Activated CD4-positive, alpha-beta T cell treated with anti-CD3 and anti-CD28 coated beads, Interleukin-2, Interleukin-6, amounts not matched to agents 100 ng/mL and 50 ng/mL, durations not matched to agents 16 hours and 8 hours (primary cell): Measurements from ENCODE around the gene ARL14.
"Not testable (repeated sequence)": the region's sequence is repeated elsewhere in the genome, so short reads cannot be mapped to it uniquely, and the experiment has no call there.

Experiments used
- DNase-seq: peaks from one replicate; pipeline ENCODE4 v3.0.0-alpha.2; 2020

Gene ARL14

DNA sequence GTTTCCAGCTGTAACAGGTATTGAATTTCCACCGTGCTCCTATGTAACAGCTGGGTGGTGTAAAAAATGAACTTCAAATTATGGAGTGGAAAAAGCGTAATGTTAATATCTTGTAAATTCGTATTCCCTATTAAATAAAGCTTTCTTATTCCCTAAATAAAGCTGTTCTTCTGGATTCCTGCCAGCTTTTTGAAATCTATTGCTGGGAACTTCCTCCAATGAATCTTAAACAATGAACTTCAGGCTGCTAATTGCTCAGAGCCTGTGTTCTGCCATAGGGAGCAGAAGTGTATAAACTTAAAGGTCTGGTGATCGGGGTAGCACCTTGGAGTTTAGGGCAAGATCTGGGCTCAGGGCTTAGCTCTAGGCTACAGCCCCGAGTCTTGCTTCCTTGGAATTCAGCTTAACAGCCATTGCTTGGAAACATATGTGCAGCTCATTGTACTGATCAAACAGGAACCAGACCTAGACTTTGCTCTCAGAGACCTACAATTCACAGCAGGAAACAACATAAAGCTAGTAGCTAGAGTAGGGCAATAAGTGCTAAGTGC lies 1.4 kb downstream of the ARL14 start:
- no peak for DNase-seq

DNA sequence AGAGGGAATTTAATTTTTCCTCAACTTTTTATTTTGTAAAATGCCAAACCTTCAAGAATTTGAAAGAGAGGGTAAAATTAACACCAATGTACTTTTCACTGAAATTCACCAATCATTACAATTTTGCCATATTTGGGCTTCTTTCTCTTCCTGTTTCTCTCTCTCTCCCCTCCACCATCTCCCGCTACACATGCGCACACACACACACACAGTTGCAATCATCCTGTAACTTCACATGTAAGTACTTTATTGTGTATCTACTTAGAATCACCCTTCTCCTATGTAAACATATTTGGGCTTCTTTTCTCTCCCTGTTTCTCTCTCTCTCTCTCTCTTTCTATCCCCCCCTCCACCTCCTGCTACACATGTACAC lies 7.4 kb downstream of the ARL14 start:
- DNase-seq, result no peak

DNA sequence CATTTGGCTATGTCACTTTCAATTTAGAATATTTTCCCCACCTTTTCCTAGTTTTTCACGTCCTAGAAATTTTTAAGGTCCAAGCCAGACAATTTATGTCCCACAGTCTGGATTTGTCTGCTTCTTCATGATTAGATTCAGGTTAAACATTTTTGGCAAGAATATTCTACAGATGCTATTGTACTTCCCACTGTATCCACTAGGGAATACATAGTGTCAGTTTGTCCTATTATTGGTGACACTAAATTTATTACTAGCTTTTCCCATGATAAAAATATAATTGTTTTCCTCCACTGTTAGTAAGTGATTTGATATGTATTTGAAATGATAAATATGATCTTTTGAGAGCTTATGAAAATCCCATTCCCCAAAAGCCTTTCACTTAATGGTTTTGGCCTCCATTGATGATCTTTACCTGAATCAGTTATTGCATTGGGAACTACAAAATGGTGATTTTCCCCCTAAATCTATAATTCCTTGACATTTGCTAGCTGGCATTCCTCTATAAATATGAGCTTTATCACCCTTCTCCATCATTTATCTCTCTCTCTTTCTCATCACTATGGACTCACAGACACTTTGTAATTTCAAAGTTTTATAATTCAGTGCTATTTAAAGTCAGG lies 8.3 kb downstream of the ARL14 start:
- no peak for DNase-seq

DNA sequence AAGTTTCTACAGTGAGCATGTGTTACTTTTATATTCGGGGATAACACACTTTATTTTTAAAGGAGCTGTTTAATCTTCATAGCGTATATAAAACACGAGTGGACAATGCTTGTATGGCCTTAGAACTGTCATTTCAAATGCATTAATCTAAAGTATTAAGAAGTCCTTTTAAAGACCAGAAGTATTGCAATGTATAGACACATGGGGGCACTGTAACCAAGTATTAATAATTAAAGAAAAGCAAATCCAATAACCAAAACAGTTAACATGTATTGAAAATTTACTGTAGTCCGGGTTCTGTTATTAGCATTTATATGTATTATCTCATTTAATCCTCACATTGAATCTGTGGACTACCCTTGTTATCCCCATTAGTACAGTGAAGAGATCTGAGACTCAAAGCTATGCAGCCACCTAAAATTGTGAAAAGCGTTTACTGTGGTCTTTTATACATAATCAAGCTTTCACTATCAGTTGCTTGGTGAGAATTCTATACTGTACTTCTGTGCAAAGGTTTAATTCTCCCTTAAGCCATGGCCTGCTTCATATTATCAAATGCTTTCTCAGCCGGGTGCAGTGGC lies 10.1 kb downstream of the ARL14 start:
- DNase-seq, result peak; percentile 6

DNA sequence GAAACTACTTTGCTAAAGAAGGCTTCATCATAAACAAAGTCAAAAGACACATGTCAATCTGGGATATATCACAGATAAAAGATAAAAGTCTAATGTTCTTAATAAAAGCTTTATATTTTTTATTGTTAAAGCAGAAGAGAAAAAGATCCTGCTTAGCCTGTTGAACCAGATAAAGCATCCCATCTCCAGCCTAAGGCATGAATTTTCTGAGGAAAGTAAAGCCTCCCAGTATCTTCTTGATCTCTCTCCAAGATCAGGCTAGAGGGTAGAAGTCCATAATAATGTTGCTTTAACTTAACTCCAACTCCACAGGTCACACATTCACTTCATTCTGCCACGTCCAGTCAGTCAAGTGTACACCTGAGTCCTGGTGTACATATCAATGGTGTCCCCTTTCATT lies 14.2 kb downstream of the ARL14 start:
- DNase-seq, result no peak

DNA sequence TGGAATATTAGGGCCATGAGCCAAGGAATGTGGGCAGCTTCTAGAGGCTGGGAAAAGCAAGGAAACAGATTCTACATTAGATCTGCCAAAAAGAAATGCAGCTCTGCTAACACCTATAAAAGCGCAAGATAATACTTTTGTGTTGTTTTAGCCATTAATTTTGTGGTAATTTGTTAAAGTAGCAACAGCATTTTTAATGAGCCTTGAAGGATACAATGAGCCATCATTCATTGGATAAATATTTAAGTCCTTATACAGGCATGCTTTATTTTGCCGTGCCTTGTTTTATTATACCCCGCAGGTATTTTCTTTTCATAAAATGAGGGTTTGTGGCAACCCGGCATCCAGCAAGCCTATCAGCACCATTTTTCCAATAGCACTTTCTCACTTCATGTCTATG lies 15.0 kb downstream of the ARL14 start:
- DNase-seq, result no peak

DNA sequence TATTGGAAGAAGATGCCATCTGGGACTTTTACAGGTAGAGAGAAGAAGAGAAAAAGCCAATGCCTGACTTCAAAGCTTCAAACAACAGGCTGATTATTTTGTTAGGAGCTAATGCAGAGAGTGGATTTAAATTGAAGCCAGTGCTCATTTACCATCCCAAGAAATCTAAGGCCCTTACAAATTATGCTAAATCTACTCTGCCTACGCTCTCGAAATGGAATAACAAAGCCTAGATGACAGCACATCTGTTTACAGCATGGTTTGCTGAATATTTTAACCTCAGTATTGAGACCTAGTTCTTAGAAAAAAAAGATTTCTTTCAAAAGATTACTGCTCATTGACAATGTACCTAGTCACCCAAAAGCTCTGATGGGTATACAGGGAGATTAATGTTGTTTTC lies 16.2 kb downstream of the ARL14 start:
- DNase-seq, result no peak

DNA sequence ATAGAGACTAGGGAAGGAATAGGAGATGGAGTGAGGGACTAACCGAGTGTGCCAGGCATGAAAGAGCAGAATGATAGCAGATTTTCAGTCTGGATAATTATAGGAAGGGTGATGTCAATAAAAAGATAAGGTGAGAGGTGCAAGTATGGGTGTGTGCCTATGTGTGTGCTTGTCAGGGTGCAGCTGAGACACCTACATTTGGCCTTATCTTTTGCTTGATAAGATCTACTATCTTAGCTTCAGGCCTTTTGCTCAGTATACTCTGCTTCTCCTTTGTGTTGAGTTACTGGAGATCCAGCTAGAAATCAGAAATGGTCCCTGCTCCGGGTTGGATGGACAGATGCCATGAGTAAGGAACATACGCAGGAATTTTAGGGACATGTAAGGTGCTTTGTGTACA lies 17.4 kb downstream of the ARL14 start:
- DNase-seq, result no peak

DNA sequence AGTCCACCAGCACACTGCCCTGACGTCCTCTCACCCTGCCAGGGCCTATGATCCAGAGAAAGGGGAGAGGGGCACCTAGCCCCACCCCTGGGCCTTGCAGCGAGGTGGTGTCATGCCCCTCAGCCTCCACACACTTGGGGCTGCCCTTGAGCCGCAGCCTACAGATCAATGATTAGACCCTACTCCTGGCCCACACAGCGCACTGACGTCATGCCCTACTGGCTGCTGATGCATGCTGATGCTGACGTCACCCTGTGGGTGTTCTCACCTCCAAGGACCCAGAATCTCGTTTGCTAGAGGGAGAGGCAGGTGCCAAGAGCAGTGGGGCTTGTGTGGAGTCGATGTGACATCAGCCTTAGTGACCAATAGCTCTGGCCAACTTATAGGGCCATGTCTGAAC lies 18.0 kb downstream of the ARL14 start:
- no peak for DNase-seq

DNA sequence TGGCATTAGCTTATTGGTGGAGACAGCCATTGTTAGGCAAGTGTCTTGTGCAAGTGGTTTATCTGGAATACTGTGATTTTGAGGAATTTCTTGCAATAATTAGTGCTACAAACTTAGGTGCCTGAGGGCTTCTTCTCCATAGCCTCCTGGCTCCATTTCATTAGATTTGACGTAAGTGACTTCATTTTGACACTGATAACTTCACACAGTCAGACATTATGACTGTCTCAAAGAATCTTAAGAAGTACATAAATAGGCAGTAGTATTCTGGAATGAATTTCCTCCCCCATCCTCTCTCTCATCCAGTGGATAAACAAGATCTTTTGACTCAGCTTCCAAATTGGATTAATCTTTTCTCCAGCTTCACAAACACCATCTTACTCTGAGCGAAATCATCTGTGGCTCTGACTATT lies 19.0 kb downstream of the ARL14 start:
- no peak for DNase-seq

DNA sequence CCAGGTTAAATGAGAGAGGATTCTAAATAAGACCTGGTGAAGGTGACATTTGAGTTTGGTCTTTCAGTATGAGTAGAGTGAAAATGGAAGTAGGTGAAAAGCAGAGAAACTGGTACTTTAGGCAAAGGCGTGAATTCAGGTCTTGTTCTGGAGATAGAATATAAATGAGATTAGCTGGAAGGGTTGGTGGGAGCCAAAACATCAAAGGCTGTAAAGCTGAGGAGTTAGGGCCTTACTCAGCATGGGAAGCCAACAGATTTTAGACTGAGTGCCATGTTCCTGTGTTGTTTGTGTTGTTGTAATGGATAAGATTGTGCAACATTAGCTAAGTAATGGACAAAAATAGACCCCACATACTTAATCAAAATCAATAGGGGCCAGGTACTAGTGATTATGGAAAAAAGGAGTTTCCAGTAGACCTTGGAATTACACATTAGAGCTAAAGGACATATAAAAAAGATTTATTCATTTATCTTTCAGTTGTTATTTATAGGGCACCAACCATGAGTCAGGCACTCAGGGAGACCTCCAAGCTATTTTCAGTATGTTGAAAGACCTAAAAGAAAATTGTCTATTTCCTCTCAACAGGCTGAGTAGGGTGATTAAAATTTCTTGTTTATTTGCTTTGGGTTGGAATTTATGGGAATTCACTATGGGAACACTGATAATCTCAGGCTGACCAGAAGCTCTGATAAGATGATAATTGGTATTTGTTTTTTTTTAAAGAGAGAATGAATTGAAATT lies 20.8 kb downstream of the ARL14 start:
- DNase-seq, result peak; percentile 7

DNA sequence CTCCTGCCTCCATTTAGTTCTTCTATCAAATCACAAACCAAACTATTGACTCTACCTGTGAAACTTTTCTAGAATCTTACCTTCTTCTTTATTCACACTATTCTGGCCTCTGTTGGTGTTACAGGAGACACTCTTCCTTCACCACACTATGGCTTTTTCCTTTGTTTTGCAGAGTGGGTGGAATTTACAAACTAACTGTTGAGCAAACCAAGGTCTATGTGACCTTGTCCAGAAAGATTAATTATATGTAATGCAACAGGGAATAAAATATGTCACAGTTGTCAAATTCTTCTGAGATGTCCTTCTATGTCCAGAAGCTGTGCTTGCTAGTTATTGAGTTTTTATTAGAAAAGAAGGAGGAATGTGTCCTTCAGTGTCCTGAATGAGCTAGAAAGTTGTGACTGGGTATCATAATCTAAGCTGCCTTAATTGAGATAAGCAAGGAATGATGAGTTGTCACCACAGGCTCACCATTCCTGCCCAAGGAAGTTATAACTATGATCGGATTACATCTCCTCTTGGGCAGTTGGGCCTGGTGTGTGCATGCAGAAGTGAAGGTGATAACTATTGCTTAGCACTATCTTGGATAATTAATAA lies 21.7 kb downstream of the ARL14 start:
- DNase-seq, result no peak

DNA sequence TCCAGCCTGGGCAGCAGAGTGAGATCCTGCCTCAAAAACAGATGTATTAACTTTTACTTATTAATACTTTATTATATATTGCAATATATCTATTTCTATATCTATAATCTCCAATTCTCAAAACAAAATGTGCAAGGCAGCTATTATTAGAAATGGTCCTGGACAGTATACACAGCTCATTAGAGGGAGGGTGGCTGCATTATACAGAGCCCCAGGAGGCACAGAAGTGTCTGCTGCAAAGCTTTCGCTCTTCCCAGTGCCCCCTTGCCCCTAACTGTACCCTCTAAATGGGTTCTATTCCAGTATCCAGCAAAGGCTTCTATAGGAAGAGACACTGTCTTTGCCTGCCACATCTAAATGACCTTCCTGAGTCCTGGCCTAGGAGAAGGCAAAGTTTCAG lies 24.5 kb downstream of the ARL14 start:
- no peak for DNase-seq

DNA sequence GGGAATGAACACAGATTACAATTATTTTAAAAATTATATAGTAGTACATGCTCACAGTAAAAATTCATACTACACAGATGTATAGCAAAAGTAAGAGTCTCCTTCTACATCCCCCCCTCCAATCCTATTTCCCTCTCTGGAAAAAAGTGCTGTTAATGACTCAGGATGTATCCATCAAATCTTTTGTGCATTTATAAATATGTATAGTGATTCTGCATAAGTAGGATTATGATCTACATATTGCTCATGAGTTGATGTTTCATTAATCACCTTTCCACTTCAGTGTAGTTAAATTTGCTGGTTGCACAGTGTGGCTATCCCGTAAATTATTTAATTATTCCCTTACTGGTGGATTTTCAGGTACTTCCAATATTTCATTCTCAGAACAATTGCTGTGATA lies 25.3 kb downstream of the ARL14 start:
- DNase-seq, result no peak

DNA sequence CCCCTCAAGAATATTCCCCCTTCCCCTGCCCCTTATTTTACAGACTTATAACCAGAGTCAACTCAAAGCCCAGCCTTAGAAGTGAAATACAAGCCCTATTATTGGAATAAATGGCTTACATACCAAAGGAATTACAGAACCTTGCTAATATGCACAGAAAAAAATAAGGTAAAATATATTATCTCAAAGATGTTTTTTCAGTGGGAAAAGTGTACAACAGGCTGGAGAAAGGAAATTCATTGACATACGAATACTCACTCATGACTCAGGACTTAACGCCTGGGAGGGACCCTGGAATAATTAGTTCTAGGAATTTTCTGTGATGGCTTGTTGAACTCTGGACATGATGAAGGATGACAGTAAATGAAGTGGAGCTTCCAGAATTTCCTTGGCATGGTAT lies 27.0 kb downstream of the ARL14 start:
- no peak for DNase-seq

DNA sequence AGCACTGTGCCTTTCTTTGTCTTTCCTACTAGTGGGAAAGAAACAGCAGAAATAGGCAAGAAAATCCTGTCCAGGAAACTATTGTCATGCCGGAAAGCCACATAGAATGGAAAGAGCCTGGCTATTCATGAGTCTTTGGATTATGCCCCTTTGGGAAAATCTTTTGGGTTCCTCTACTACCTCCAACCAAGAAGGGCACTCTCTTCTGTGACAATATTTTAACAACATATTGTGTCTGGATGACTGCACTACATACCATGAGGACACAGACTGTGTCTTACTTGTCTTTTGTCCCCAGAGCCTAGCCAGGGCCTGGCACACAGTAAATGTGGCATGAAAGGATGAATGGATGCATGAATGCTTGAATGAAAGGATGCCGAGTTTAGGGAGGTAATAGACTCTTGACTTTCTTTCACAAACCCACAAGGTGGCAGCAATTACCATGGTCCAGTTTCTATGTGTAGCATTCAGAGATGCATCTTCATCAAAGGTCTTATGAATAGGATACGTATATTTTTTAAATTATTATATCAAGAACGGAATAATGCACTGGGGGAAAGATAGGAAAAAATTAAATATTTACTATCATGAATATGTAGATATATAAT lies 30.3 kb downstream of the ARL14 start:
- peak; percentile 46 for DNase-seq

DNA sequence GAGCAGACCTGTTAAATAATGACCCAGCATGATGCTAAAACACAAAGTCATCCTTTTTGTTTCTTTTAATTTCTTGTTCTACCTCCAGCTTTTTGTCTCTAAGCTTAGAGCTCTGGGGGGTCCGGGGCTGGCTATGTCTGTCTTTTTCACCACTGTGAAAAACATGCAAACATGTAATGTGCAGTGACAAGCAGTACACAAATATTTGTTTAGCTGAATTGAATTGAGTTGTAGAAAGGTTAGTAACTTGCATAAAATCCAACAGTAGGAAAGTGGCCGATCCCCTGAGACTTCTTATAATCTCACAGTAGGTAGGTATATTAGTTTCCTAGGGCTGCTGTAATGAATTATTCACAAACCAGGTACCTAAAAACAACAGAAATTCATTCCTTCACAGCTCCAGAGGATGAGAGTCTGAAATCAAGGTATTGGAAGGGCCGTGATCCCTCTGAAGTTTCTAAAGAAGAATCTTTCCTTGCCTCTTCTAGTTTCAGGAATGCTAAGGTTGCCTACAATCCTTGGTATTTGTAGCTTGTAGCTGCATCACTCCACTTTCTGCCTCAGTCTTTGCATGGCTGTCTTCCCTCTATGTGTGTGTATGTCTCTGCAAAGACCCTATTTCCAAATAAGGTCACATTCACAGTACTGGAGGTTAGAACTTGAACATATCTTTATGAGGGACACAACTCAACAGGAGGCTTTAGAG lies 32.7 kb downstream of the ARL14 start:
- no peak for DNase-seq

DNA sequence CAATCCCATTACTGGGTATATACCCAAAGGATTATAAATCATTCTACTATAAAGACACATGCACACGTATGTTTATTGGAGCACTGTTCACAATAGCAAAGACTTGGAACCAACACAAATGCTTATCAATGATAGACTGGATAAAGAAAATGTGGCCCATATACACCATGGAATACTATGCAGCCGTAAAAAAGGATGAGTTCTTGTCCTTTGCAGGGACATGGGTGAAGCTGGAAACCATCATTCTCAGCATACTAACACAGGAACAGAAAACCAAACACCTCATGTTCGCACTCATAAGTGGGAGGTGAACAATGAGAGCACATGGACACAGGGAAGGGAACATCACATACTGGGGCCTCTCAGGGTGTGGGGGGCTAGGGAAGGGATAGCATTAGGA lies 36.2 kb downstream of the ARL14 start:
- not testable (repeated sequence) for DNase-seq

DNA sequence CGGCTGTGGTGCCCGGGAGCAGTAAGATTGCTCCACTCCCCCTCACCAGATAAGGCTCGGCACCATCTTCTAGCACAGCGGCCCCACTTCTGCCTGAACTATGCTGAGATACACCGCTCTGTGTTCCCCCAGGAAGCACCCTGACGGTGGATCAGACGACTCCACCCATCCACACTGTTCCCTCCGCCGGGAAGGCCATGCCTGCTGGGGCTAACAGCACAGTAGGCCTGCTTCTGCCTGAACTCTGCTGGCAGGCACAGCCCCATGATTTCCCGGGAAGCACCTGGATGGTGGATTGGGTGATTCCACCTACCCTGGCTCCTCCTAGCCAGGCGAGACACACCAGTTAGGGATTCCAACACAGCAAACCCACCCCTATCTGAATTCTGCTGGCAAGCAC lies 42.8 kb downstream of the ARL14 start:
- DNase-seq, result no peak

DNA sequence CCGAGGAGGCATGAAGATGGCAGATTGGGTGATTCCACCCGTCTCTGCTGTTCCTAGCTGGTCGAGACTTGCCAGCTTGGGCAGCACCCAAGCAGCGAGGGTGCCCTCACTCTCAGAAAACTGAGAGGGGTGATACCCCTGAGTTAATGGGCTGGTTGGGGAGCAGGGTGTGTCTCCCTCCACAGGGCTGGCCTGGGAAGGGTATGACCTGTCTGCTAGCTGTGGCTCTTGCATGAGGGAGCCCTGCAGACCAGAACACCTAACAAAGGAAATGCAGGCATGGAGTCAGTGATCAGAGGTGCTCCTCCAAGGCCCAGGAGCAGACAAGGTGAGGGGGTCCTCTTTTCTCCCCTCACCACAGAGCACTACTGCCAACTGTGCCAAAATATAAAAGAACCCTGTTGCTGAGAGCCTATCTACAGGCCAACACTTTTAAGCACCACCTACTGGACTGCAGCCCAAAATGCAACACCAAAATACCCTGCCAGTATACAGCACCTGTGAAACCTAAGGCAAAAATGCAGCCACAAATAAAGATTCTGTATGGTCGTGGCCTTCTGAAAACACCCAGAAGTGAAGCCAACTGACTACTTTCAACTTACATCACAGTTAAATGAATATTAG lies 43.3 kb downstream of the ARL14 start:
- no peak for DNase-seq

DNA sequence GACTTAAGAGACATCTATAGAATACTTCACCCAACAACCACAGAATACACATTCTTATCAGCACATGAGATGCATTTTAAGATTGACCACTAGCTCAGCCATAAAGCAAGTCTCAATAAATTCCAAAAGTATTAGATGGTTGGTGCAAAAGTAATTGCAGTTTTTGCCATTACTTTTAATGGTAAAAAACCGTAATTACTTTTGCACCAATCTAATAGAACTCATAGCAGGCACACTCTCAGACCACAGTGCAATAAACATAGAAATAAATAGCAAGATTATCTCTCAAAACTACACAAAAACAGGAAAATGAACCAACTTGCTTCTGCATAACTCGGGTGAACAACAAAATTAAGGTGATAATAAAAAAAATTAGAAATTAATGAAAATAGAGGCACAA lies 45.4 kb downstream of the ARL14 start:
- DNase-seq, result no peak

DNA sequence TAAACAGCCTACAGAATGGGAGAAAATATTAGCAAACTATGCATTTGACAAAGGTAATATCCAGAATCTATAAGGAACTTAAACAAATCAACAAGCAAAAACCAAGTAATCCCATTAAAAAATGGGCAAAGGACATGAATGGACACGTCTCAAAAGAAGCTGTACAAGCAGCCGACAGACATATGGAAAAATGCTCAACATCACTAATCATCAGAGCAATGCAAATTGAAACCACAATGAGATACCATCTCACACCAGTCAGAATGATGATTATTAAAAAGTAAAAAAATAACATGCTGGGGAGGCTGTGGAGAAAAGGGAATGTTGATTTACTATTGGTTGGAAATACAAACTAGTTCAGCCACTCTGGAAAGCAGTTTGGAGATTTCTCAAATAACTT lies 48.4 kb downstream of the ARL14 start:
- no peak for DNase-seq
